Neural progenitor cell (in vitro differentiated cells): Measurements from ENCODE around the gene GLCCI1. TPM values are rescaled to one million over a fixed set of nuclear protein-coding genes. Genes with fewer than 3 reads are reported as not detected.

Experiments
- DNase-seq: peaks from one replicate; pipeline ENCODE4 v3.0.0-alpha.2; 2016; ENCODE audit warnings: low spot score
- H2AFZ ChIP-seq: fragments of 200-600 bp; sonication (generic); replicated peaks from 2 replicates; pipeline ENCODE4 v1.6.1; 2016; ENCODE audit warnings: antibody characterized with exemption
- H3F3A ChIP-seq: fragments of 200-600 bp; sonication (generic); 2 replicates; pipeline ENCODE4 v1.6.1; 2016; ENCODE audit warnings: antibody characterized with exemption, low read depth
- H3K27ac ChIP-seq: fragments of 200-600 bp; sonication (generic); 2 replicates; pipeline ENCODE4 v1.5.1; 2016; ENCODE audit warnings: mild to moderate bottlenecking
- H3K27me3 ChIP-seq: fragments of 200-600 bp; sonication (generic); 2 replicates; pipeline ENCODE4 v1.6.1; 2016; ENCODE audit warnings: mild to moderate bottlenecking, moderate library complexity
- H3K36me3 ChIP-seq: fragments of 200-600 bp; sonication (generic); 2 replicates; pipeline ENCODE4 v1.5.1; 2016
- H3K4me1 ChIP-seq: fragments of 200-600 bp; sonication (generic); 2 replicates; pipeline ENCODE4 v1.6.1; 2016; ENCODE audit warnings: mixed run types
- H3K4me2 ChIP-seq: fragments of 200-600 bp; sonication (generic); 2 replicates; pipeline ENCODE4 v1.6.1; 2016
- H3K4me3 ChIP-seq: fragments of 200-600 bp; sonication (generic); 2 replicates; pipeline ENCODE4 v1.5.1; 2016
- H3K79me2 ChIP-seq: fragments of 200-600 bp; sonication (generic); 2 replicates; pipeline ENCODE4 v1.6.1; 2016; ENCODE audit warnings: low read depth
- H3K9ac ChIP-seq: fragments of 200-600 bp; sonication (generic); 2 replicates; pipeline ENCODE4 v1.6.1; 2016
- H3K9me3 ChIP-seq: fragments of 200-600 bp; sonication (generic); 2 replicates; pipeline ENCODE4 v1.5.1; 2016; ENCODE audit warnings: low read depth
- H4K20me1 ChIP-seq: fragments of 200-600 bp; sonication (generic); 2 replicates; pipeline ENCODE4 v1.6.1; 2016; ENCODE audit warnings: low read depth
- H3K27ac Mint-ChIP-seq: 3 replicates; pipeline ENCODE4 v1.8.0; 2021; ENCODE audit warnings: mixed read lengths
- H3K27me3 Mint-ChIP-seq: 2 replicates; pipeline ENCODE4 v1.8.0; 2022; ENCODE audit warnings: low read depth, mild to moderate bottlenecking, inconsistent platforms, moderate library complexity, mixed read lengths; ENCODE audit not compliant: insufficient read depth
- H3K36me3 Mint-ChIP-seq: 3 replicates; pipeline ENCODE4 v1.8.0; 2021; ENCODE audit warnings: mixed read lengths
- H3K4me1 Mint-ChIP-seq: 3 replicates; pipeline ENCODE4 v1.8.0; 2021; ENCODE audit warnings: mixed read lengths
- H3K4me3 Mint-ChIP-seq: 3 replicates; pipeline ENCODE4 v1.8.0; 2021; ENCODE audit warnings: mild to moderate bottlenecking, moderate library complexity, mixed read lengths
- H3K9me3 Mint-ChIP-seq: 3 replicates; pipeline ENCODE4 v1.8.0; 2020; ENCODE audit warnings: mixed read lengths
- CTCF ChIP-seq: fragments of 200-600 bp; sonication (generic); IDR thresholded peaks from 2 replicates; pipeline ENCODE4 v1.5.1; 2017; ENCODE audit warnings: antibody characterized with exemption, mild to moderate bottlenecking
- EZH2 ChIP-seq: fragments of 200-600 bp; sonication (generic); IDR thresholded peaks from 2 replicates; pipeline ENCODE4 v1.6.1; 2017; ENCODE audit warnings: antibody characterized with exemption, mild to moderate bottlenecking, moderate library complexity
- EZH2phosphoT487 ChIP-seq: fragments of 200-600 bp; sonication (generic); IDR thresholded peaks from 2 replicates; pipeline ENCODE4 v1.6.1; 2017; ENCODE audit warnings: antibody characterized with exemption
- total RNA-seq: library from RNA; depleted of rRNA; stranded (reverse); fragments of >200 nt; gene quantifications from 2 replicates; pipeline ENCODE4 v1.2.3, GENCODE V29; 2015; ENCODE audit warnings: low replicate concordance

GLCCI1 gene
- total RNA-seq, 1 donor from 2014 or later: 78.0 TPM

- H3K79me2 ChIP-seq: peaks cover 19% of the 10 kb centered on the region
- no peaks in the 10 kb centered on the region for H3K27me3 ChIP-seq
- no peak overlapping the region for H3K4me2 ChIP-seq
- no peak for TF ChIP-seq CTCF
- no peak for TF ChIP-seq EZH2phosphoT487
- TF ChIP-seq EZH2: no peak
- Mint-ChIP-seq H3K4me3 (no peak overlapping the region), H3K9me3 (peaks cover 13% of the 10 kb centered on the region), H3K27me3 (peaks cover 2% of the 10 kb centered on the region), H3K27ac (peak overlapping the region; percentile 51), H3K4me1 (peaks cover 4% of the 10 kb centered on the region), H3K36me3 (peaks cover 27% of the 10 kb centered on the region)
- no peaks in the 10 kb centered on the region for H3K36me3 ChIP-seq
- peaks cover 11% of the 10 kb centered on the region for H3K4me1 ChIP-seq
- H3K9me3 ChIP-seq: no peaks in the 10 kb centered on the region
- no peaks in the 10 kb centered on the region for H3F3A ChIP-seq
- H3K4me3 ChIP-seq: no peak overlapping the region
- H3K9ac ChIP-seq: no peak overlapping the region
- H3K27ac ChIP-seq: no peak overlapping the region
- DNase-seq: no peak
- peaks cover 21% of the 10 kb centered on the region for H4K20me1 ChIP-seq
- H2AFZ ChIP-seq: no peak overlapping the region
Observed at GRCh38 chr7:8068892-8069686, 100.5 kb downstream of the GLCCI1 start.

GRCh38 chr7:8070451-8071180, 102.0 kb downstream of the GLCCI1 start:
- H3K4me1 ChIP-seq: peaks cover 11% of the 10 kb centered on the region
- H3F3A ChIP-seq: no peaks in the 10 kb centered on the region
- no peaks in the 10 kb centered on the region for H3K27me3 ChIP-seq
- peaks cover 17% of the 10 kb centered on the region for H3K36me3 Mint-ChIP-seq
- no peak overlapping the region for H3K27ac ChIP-seq
- peaks cover 2% of the 10 kb centered on the region for H3K27me3 Mint-ChIP-seq
- no peak overlapping the region for H3K27ac Mint-ChIP-seq
- no peak for DNase-seq
- peaks cover 15% of the 10 kb centered on the region for H3K79me2 ChIP-seq
- H3K4me2 ChIP-seq: no peak overlapping the region
- no peak overlapping the region for H3K4me3 Mint-ChIP-seq
- no peaks in the 10 kb centered on the region for H3K9me3 ChIP-seq
- H2AFZ ChIP-seq: no peak overlapping the region
- H3K9ac ChIP-seq: no peak overlapping the region
- peaks cover 21% of the 10 kb centered on the region for H4K20me1 ChIP-seq
- no peak for TF ChIP-seq CTCF
- no peak for TF ChIP-seq EZH2
- TF ChIP-seq EZH2phosphoT487: no peak
- H3K36me3 ChIP-seq: no peaks in the 10 kb centered on the region
- peaks cover 4% of the 10 kb centered on the region for H3K4me1 Mint-ChIP-seq
- peaks cover 13% of the 10 kb centered on the region for H3K9me3 Mint-ChIP-seq
- H3K4me3 ChIP-seq: no peak overlapping the region

- H4K20me1 ChIP-seq: no peaks in the 10 kb centered on the region
- H3K9ac ChIP-seq: no peak overlapping the region
- H3K36me3 Mint-ChIP-seq: peaks cover 9% of the 10 kb centered on the region
- no peak overlapping the region for H2AFZ ChIP-seq
- H3K27me3 ChIP-seq: no peaks in the 10 kb centered on the region
- no peak overlapping the region for H3K4me3 ChIP-seq
- H3F3A ChIP-seq: no peaks in the 10 kb centered on the region
- no peaks in the 10 kb centered on the region for H3K4me1 ChIP-seq
- no peaks in the 10 kb centered on the region for H3K27me3 Mint-ChIP-seq
- H3K79me2 ChIP-seq: no peaks in the 10 kb centered on the region
- H3K4me1 Mint-ChIP-seq: no peaks in the 10 kb centered on the region
- H3K4me3 Mint-ChIP-seq: no peak overlapping the region
- H3K27ac ChIP-seq: no peak overlapping the region
- no peak overlapping the region for H3K27ac Mint-ChIP-seq
- no peak overlapping the region for H3K4me2 ChIP-seq
- H3K9me3 Mint-ChIP-seq: no peaks in the 10 kb centered on the region
- H3K36me3 ChIP-seq: no peaks in the 10 kb centered on the region
- no peak for TF ChIP-seq CTCF
- no peak for TF ChIP-seq EZH2
- no peak for TF ChIP-seq EZH2phosphoT487
- H3K9me3 ChIP-seq: no peaks in the 10 kb centered on the region
- no peak for DNase-seq
Observed at GRCh38 chr7:8078418-8078817, 109.8 kb downstream of the GLCCI1 start.
